HTR-8/SVneo (cell line): Measurements from ENCODE around the gene STUM.
A peak's percentile ranks its signal among the peaks of the same experiment; 100 is the strongest.

Source experiments
- DNase-seq: peaks from one replicate; pipeline ENCODE4 v3.0.0; 2011; ENCODE audit warnings: low spot score, mixed read lengths; ENCODE audit not compliant: insufficient read length
- FAIRE-seq: peaks from 2 replicates; lab custom pipeline; 2011; peaks lifted over from hg19 to GRCh38; lab: Jason Lieb, UNC

STUM gene

GRCh38 chr1:226532553-226532952, 16.0 kb upstream of the STUM start:
- DNase-seq = no peak
- FAIRE-seq = no peak

DNA sequence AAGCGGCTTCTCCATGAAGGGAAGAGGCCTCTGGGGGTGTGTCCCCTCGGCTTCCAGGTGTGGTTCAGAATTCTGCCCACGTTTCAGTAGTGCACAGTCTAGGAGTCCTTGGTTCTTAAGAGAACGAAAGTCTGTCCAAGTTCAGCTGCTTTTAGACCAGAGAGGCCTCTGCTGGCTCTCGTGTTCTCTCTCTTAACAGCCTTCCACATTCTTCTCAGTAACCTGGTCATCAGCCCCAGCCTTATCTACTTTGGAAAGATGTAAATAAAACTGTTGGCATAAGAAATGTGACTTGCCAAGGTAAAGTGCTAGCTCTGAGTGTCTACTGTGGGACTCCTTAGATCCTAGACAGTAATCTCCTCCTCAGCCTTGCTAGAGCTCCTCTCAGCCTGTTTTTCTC, 15.3 kb upstream of the STUM start:
- no peak for DNase-seq

DNA sequence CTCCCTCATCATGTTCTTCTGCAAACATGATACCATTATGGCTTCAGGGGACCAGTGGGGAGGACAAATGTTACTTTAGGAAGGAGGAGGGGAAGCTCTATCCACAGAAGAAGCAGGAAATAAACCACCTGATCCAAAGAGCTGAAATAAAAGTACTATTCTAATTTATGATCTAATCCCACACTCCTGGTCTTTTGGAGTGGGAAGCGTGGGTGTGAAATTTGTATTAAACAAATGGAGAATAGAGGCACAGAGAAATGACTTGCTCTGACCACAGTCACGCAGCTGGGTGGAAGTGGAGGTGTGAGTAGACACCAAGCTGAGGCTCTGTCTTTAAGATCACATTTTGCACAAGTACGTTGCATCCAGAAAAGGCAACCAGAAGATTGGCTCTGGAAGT, 14.5 kb upstream of the STUM start:
- FAIRE-seq (no peak), DNase-seq (no peak)

More for the DNA sequence above, 15.3 kb upstream of the STUM start:
- FAIRE-seq = no peak

DNA sequence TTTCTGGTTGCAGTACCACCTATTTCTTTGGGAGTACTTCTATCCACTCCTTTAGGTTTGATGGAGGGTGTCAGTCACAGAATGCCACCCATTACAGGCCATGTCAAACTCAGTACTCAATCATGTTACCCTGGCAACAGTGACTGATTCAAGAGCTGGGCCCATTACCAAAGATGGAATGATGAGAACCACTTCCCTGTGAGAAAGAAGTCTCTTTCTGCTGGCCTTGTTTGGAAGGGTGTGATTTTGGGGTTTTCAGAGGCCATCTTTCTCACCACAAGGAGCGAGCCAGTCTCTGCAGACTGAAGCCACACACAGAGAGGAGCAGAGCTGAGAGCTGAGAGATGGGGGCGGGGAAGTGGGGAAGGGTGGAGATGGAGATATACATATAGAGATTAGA, 13.9 kb upstream of the STUM start:
- no peak for FAIRE-seq
- no peak for DNase-seq

DNA sequence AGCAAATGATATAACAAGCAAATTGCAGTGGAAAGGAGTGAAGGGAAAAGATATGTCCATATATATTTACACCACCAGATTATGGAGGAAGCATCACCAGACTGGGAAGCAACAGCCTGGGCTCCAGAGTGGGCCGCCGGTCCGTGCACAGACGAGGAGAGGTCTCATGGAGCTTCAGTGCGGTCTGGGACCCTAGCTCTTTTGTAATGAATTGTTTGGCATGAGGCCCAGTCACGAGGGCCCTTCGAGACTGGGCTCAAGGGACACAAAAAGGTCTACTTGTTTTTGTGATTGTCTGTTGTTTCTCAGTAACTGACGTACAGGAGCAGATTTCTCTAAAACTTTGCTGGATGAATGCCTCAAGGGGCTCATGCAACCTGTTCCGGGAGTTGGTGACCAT, 12.9 kb upstream of the STUM start:
- no peak for FAIRE-seq
- DNase-seq = no peak

GRCh38 chr1:226541231-226541630, 7.3 kb upstream of the STUM start:
- FAIRE-seq (no peak), DNase-seq (no peak)

- FAIRE-seq (no peak), DNase-seq (no peak)
These were observed 6.6 kb upstream of the STUM start for GRCh38 chr1:226541631-226542622.

DNA sequence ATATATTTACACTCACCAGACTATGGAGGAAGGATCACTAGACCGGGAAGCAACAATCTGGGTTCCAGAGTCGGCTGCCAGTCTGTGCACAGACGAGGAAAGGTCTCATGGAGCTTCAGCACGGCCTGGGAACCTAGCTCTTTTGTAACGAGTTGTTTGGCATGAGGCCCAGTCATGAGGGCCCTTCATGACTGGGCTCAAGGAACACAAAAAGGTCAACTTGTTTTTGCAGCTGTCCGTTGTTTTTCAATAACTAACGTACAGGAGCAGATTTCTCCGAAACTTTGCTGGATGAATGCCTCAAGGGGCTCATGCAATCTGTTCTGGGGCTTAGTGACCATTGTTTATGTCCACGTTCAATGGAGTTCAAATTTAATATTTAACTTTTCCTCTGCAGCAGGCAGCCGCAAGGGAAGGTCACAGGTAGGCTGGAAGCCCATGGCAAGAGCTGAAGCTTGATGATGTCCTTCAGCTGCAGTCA, 5.9 kb upstream of the STUM start:
- DNase-seq (no peak), FAIRE-seq (no peak)

DNA sequence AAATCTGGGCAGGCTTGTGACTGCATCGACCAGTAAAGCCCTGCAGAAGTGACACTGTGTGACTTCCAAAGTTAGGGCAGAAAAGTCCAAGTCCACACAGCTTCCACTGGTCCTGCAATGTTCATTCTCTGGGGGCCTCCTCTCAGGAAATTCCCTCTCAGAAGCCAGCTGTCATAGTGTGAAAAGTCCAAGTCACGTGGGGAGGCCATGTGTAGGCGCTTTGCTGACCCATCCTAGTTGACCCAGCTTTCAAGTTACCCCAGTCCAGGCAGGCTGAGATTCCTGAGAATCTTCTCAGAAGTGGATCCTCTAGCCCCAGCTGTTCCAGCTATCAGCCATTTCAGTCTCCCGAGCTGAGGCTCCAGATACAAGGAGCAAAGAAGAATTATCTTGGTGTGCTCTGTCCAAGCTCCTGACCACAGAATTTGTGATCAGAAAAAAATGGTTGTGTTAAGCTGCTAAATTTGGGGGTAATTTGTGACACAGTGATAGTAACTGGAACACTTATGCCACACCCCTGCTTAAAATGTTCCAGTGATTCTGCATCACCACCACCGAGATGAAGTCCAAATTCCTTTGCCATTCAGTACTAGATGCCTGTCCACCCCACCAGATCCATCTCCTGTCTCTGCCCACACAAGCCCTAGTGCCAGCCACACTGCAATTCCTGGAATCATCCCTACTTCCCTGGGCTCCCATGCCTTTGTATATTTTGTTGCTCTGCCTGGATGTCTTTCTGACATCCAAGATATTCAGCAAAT, 2.5 kb upstream of the STUM start:
- FAIRE-seq = no peak
- no peak for DNase-seq

- FAIRE-seq (no peak), DNase-seq (no peak)
These were observed 1.6 kb upstream of the STUM start for GRCh38 chr1:226546926-226547325.

DNA sequence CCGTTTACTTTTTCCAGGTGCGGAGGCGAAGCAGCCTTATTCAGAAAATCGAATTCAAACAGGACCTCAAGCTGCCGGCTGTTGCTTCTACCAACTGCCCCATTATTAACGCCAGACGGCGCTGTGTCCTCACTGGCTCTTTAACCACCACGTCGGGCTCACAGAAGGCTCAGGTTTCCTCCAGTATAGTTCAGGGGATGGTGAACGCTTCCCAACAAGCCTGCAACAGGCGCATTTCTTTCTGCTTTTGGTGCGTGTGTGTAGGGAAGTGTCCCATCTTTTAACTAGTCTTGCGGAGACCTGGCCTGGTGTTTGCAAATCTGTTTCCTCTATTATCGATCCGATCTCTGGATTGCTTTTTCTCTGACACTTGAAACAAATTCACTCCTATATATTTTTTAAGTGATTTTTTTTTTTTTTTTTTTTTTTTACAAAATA, 791 bp upstream of the STUM start:
- FAIRE-seq (peak; percentile 52), DNase-seq (peak; percentile 92)

DNA sequence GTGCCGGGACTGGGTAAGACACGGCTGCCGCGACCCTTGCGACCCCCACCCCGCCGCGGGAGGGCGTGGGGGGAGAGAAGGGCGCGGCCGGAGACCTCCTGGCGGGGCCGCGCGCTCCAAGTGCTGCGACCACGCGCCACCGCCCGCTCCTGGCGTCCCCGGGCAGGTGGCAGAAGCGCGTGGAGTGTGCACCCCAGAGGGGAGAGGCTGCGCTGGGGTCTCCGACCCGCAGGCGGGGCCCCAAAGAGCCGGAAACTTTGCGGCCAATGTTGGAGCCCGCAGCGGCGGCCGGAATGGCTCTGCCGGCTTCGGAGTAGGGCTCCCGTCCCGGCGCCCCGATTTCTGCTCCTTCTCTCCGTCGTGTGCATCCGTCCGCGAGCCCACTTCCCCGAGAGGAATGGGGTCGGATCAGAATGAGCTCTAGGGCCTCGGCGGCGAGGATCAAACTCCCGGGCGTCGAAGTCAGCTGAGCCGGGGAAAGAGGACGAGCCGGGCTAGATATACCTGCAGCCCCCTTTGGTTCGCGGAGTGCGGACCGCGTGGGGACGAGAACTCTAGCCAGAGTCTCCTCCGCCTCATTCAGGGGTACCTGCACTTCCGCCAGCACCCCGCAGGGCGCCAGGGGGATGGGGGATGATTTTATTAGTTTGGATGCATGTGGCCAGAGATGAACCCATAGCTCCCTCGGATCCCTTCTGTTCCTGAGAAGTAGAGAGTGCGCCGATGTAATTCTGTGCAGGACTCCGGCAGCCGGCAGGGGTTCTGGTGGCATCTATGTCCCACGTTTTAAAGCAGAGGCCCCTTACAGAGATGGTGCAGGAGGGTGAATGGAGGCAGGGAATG, 751 bp downstream of the STUM start:
- no peak for DNase-seq
- no peak for FAIRE-seq

- FAIRE-seq = no peak
- DNase-seq = no peak
These were observed 1.5 kb downstream of the STUM start for GRCh38 chr1:226549937-226550671.

DNA sequence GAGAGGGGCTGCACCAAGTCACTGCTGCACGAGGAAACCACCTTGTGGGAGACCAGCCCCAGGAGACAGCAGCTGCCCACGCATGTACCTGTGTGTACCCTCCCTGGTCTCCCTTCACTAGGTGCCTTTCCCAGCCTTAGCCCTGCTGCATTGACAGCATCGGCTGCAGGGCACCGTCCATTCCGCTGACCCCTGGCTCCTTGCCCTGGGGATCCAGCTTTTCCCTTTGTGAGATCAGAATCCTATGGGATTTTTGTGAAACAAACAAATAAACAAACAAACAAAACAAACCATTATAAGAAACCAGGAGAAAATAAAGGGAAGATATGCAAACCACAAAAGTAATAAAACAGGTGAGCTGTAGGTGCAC, 2.1 kb downstream of the STUM start:
- FAIRE-seq (no peak), DNase-seq (no peak)

DNA sequence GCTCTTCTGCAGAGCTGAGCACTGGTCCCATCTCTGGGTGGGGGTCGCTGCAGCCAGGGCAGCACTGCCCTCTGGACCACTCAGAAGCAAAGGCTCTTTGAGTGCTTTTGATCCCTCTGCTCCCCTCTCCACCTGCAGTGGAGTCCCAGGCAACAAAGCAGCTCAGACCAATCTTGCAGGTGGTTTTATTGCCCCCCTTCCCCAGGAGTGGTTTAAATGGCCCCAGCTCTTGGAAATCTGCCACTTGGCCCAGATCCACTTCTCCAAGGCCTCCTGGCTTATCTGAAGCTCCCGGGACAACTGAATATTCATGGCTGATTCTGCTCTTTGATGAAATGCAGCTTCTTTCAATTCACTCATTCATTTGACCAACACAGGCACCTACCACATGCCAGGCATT, 2.7 kb downstream of the STUM start:
- FAIRE-seq (no peak), DNase-seq (no peak)

- DNase-seq = no peak
- no peak for FAIRE-seq
These were observed 3.5 kb downstream of the STUM start for GRCh38 chr1:226552061-226552460.

- DNase-seq (no peak), FAIRE-seq (no peak)
These were observed 4.8 kb downstream of the STUM start for GRCh38 chr1:226553266-226553923.

- DNase-seq (no peak), FAIRE-seq (no peak)
These were observed 5.3 kb downstream of the STUM start for GRCh38 chr1:226553924-226554282.

- FAIRE-seq = no peak
- DNase-seq = no peak
These were observed 6.5 kb downstream of the STUM start for GRCh38 chr1:226555092-226555491.
